ENCODE results near the gene TMEM39A. TPM values are rescaled to one million over a fixed set of nuclear protein-coding genes. Genes with fewer than 3 reads are reported as not detected.

TMEM39A gene
- total and polyA plus RNA-seq, 2 donors (not counting 1 experiment from before 2014, with no cell fraction given): 8.5 to 39.9 TPM

GRCh38 chr3:119498186-119499011 lies 35.0 kb upstream of the TMEM39A start, which contains the start of gene TIMMDC1:
Gene TIMMDC1, plus strand, starts transcription at chr3:119498547. Its CDS starts 187 bp downstream, at chr3:119498734.
- Histone ChIP-seq H3K36me3 (replicated peaks in 1 of 2; ENCODE audit: control extremely low read depth in 1 of 2, control insufficient read depth in 1 of 2, extremely low read depth in 1 of 2, insufficient read depth in 2 of 2, low read length in 1 of 2) (peaks cover 3 to 5% of the 10 kb centered on the region in 2 experiments), H3K9ac (ENCODE audit: low read length) (peak within 1 kb of the TSS; percentile 89), H3K9me3 (ENCODE audit: control extremely low read depth in 1 of 3, control insufficient read depth in 2 of 3, insufficient read depth in 1 of 3, low read length in 2 of 3) (no peaks in the 10 kb centered on the region), H4K20me1 (ENCODE audit: control insufficient read depth, insufficient read depth, low read length, poor library complexity, severe bottlenecking) (no peaks in the 10 kb centered on the region), H3K4me2 (replicated peaks; ENCODE audit: low read depth, low read length, poor library complexity, severe bottlenecking) (peak within 1 kb of the TSS; percentile 89), H3K4me3 (ENCODE audit: control extremely low read depth in 1 of 5, extremely low read depth in 1 of 5, insufficient read depth in 1 of 5, low read depth in 2 of 5, low read length in 4 of 5) (peak within 1 kb of the TSS; percentile 86 to 98 (median 94)), H3K27me3 (replicated peaks in 1 of 4; ENCODE audit: control extremely low read depth in 1 of 4, control insufficient read depth in 3 of 4, insufficient read depth in 4 of 4, low read length in 3 of 4) (no peaks in the 10 kb centered on the region), H3K4me1 (ENCODE audit: control insufficient read depth in 2 of 2, insufficient read depth in 2 of 2, low read length in 2 of 2) (peaks cover 16 to 18% of the 10 kb centered on the region in 2 donors), H3K79me2 (ENCODE audit: control insufficient read depth, insufficient read depth, low read length) (peaks cover 40% of the 10 kb centered on the region), H2AFZ (ENCODE audit: insufficient read depth, low read depth, low read length, poor library complexity, severe bottlenecking) (peak within 1 kb of the TSS; percentile 99), H3K27ac (ENCODE audit: low read length in 2 of 2) (peak within 1 kb of the TSS; percentile 82 to 91)
- no peaks in the 10 kb centered on the region for H3K9me3 Mint-ChIP-seq (ENCODE audit: insufficient read depth)
- TF ChIP-seq, protein P1, sequence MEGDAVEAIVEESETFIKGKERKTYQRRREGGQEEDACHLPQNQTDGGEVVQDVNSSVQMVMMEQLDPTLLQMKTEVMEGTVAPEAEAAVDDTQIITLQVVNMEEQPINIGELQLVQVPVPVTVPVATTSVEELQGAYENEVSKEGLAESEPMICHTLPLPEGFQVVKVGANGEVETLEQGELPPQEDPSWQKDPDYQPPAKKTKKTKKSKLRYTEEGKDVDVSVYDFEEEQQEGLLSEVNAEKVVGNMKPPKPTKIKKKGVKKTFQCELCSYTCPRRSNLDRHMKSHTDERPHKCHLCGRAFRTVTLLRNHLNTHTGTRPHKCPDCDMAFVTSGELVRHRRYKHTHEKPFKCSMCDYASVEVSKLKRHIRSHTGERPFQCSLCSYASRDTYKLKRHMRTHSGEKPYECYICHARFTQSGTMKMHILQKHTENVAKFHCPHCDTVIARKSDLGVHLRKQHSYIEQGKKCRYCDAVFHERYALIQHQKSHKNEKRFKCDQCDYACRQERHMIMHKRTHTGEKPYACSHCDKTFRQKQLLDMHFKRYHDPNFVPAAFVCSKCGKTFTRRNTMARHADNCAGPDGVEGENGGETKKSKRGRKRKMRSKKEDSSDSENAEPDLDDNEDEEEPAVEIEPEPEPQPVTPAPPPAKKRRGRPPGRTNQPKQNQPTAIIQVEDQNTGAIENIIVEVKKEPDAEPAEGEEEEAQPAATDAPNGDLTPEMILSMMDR (IDR thresholded peaks at IDR 0.05): no peak
- TF ChIP-seq EZH2 (IDR thresholded peaks at IDR 0.05; ENCODE audit: borderline replicate concordance, insufficient read depth, low read depth, low read length, poor library complexity, severe bottlenecking): no peak
- peaks cover 26% of the 10 kb centered on the region for H3K4me1 Mint-ChIP-seq
- ATAC-seq (ENCODE audit: low read depth): peak; percentile 99
- DNase-seq: peak; percentile 97
- peak within 1 kb of the TSS; percentile 100 for H3K4me3 Mint-ChIP-seq
- H3K27ac Mint-ChIP-seq: peak within 1 kb of the TSS; percentile 98
- ChIA-PET POLR2A (interaction anchor here (0.5 to 2.3 kb wide), 10 partner anchors 30 to 596 kb away, joined by 3 to 14 read pairs (median 6); partner anchors contain the start of genes ARHGAP31, GSK3B, POGLUT1 and TMEM39A), CTCF (interaction anchor here (0.6 to 3.2 kb wide), 9 partner anchors 28 to 282 kb away, joined by 3 to 16 read pairs (median 4); partner anchors contain the start of genes B4GALT4, CD80, POGLUT1 and TMEM39A)
- intact Hi-C loops (cut with micrococcal nuclease): loop anchor here (1.0 kb wide), 7 partner anchors 30 to 257 kb away; partner anchors contain the start of genes CD80, COX17, POGLUT1 and TMEM39A
- under 1% methylated on average over 55 of the region's 58 CpGs for WGBS (ENCODE audit: insufficient coverage)
- no peaks in the 10 kb centered on the region for H3K27me3 Mint-ChIP-seq
